AG09309 (cell line): ENCODE results near the gene GGT6.

Experiments
- DNase-seq: peaks from one replicate; pipeline ENCODE4 v3.0.0-alpha.2; 2010; ENCODE audit warnings: low read depth
- H3K4me3 ChIP-seq: 2 replicates; pipeline ENCODE4 v1.5.1; 2011; ENCODE audit warnings: mild to moderate bottlenecking, low read depth, low read length, moderate library complexity; ENCODE audit not compliant: control insufficient read depth
- CTCF ChIP-seq: IDR thresholded peaks from 2 replicates; pipeline ENCODE4 v1.5.1; 2011; ENCODE audit warnings: mild to moderate bottlenecking, low read depth, low read length, inconsistent platforms; ENCODE audit not compliant: insufficient read depth, control insufficient read depth; ENCODE audit errors: missing control alignments

GGT6 gene

GRCh38 chr17:4531988-4532736, 28.2 kb downstream of the GGT6 start:
- DNase-seq = no peak
- no peak for TF ChIP-seq CTCF
- no peak overlapping the region for H3K4me3 ChIP-seq

GRCh38 chr17:4530799-4531730, 29.3 kb downstream of the GGT6 start:
- no peak overlapping the region for H3K4me3 ChIP-seq
- no peak for DNase-seq
- TF ChIP-seq CTCF = no peak

- no peak for TF ChIP-seq CTCF
- no peak for DNase-seq
- H3K4me3 ChIP-seq = no peak overlapping the region
Observed at GRCh38 chr17:4529533-4530152, 30.7 kb downstream of the GGT6 start.

- no peak overlapping the region for H3K4me3 ChIP-seq
- DNase-seq = no peak
- no peak for TF ChIP-seq CTCF
Observed at GRCh38 chr17:4527566-4528125, 32.7 kb downstream of the GGT6 start.

- DNase-seq = no peak
- H3K4me3 ChIP-seq = no peak overlapping the region
- TF ChIP-seq CTCF = no peak
Observed at GRCh38 chr17:4527134-4527533, 33.2 kb downstream of the GGT6 start.

GRCh38 chr17:4525691-4526397, 34.5 kb downstream of the GGT6 start:
- DNase-seq = no peak

More at GRCh38 chr17:4525691-4526397, 34.5 kb downstream of the GGT6 start:
- H3K4me3 ChIP-seq = no peak overlapping the region
- TF ChIP-seq CTCF = no peak
